ENCODE results near the gene RUNX1. TPM values are rescaled to one million over a fixed set of nuclear protein-coding genes. Genes with fewer than 3 reads are reported as not detected.

Gene RUNX1
- total and polyA plus RNA-seq, 10 of the 15 experiments (the other 5 are each of a cell fraction or from before 2014, with no cell fraction given) = 0.90 to 15.2 (median 4.1) TPM

DNA sequence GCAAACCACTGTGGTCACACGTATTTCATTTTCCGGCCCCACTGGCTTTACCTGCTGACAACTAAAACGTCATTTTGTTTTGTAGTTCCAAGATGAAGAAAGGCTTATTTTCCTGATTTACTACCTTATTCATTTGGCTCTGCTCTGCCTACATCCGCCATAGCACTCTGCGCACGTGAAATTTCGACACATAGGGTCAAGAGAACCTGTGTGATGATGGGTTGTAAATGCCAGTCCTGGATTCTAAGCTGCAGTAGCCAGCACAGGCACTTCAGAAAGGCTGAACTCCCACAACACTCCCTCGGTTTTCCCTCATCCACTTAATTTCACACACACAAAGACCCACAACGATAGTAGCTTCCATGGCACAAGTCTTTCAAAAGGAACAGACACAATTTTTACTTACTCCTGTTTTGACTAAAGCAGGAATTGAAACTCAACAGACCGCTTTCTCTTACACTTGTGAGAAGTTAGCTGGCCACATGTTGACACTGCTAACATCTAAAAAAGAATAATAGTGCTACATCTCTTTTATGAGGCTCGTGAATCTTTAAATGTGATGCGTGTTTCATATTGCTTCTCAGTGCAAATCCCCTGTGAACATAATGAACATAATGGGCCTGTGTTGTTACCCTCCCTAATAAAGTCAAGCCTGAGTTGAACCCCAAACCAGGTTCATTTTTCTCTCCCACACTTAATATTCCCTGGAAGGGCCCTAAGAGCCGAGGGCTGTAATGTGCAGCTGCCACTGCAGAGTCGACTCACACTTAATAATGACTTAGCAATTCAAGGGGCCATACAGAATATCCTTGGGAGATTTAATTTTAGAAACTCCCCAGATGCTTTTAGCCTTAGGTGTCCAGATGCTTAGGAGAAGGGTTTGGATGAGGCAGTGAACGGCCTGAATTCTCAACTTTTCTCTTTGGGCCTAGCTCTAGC lies 1.5 kb upstream of the RUNX1 start (continued):
- TF ChIP-seq, protein P1, sequence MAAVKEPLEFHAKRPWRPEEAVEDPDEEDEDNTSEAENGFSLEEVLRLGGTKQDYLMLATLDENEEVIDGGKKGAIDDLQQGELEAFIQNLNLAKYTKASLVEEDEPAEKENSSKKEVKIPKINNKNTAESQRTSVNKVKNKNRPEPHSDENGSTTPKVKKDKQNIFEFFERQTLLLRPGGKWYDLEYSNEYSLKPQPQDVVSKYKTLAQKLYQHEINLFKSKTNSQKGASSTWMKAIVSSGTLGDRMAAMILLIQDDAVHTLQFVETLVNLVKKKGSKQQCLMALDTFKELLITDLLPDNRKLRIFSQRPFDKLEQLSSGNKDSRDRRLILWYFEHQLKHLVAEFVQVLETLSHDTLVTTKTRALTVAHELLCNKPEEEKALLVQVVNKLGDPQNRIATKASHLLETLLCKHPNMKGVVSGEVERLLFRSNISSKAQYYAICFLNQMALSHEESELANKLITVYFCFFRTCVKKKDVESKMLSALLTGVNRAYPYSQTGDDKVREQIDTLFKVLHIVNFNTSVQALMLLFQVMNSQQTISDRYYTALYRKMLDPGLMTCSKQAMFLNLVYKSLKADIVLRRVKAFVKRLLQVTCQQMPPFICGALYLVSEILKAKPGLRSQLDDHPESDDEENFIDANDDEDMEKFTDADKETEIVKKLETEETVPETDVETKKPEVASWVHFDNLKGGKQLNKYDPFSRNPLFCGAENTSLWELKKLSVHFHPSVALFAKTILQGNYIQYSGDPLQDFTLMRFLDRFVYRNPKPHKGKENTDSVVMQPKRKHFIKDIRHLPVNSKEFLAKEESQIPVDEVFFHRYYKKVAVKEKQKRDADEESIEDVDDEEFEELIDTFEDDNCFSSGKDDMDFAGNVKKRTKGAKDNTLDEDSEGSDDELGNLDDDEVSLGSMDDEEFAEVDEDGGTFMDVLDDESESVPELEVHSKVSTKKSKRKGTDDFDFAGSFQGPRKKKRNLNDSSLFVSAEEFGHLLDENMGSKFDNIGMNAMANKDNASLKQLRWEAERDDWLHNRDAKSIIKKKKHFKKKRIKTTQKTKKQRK (IDR thresholded peaks at IDR 0.05; ENCODE audit: low read depth, low read length) = no peak
- no peak for TF ChIP-seq FOXM1 (IDR thresholded peaks at IDR 0.05; ENCODE audit: low read depth, low read length)
- TF ChIP-seq STAT1 (conservative IDR thresholded peaks at IDR 0.05) = no peak
- TF ChIP-seq ZBED1 (IDR thresholded peaks at IDR 0.05; ENCODE audit: borderline replicate concordance) = peak; percentile 81
- TF ChIP-seq SUPT20H (IDR thresholded peaks at IDR 0.05; ENCODE audit: borderline replicate concordance, control insufficient read depth, low read depth, low read length) = no peak
- peak; percentile 68 to 73; a peak in 3 of 4 replicates for TF ChIP-seq IKZF2 (IDR thresholded peaks at IDR 0.05)
- TF ChIP-seq RCOR1 (conservative IDR thresholded peaks at IDR 0.05; ENCODE audit: low read depth, low read length) = no peak
- TF ChIP-seq, protein P2, sequence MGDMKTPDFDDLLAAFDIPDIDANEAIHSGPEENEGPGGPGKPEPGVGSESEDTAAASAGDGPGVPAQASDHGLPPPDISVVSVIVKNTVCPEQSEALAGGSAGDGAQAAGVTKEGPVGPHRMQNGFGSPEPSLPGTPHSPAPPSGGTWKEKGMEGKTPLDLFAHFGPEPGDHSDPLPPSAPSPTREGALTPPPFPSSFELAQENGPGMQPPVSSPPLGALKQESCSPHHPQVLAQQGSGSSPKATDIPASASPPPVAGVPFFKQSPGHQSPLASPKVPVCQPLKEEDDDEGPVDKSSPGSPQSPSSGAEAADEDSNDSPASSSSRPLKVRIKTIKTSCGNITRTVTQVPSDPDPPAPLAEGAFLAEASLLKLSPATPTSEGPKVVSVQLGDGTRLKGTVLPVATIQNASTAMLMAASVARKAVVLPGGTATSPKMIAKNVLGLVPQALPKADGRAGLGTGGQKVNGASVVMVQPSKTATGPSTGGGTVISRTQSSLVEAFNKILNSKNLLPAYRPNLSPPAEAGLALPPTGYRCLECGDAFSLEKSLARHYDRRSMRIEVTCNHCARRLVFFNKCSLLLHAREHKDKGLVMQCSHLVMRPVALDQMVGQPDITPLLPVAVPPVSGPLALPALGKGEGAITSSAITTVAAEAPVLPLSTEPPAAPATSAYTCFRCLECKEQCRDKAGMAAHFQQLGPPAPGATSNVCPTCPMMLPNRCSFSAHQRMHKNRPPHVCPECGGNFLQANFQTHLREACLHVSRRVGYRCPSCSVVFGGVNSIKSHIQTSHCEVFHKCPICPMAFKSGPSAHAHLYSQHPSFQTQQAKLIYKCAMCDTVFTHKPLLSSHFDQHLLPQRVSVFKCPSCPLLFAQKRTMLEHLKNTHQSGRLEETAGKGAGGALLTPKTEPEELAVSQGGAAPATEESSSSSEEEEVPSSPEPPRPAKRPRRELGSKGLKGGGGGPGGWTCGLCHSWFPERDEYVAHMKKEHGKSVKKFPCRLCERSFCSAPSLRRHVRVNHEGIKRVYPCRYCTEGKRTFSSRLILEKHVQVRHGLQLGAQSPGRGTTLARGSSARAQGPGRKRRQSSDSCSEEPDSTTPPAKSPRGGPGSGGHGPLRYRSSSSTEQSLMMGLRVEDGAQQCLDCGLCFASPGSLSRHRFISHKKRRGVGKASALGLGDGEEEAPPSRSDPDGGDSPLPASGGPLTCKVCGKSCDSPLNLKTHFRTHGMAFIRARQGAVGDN (IDR thresholded peaks at IDR 0.05) = no peak
- no peak for TF ChIP-seq NFXL1 (IDR thresholded peaks at IDR 0.05; ENCODE audit: borderline replicate concordance)
- TF ChIP-seq WRNIP1 (IDR thresholded peaks at IDR 0.05; ENCODE audit: borderline replicate concordance, low read depth, low read length) = no peak
- no peak for TF ChIP-seq ZNF622 (IDR thresholded peaks at IDR 0.05)
- TF ChIP-seq CEBPB (IDR thresholded peaks at IDR 0.05; ENCODE audit: borderline replicate concordance in 1 of 2, low read depth in 2 of 2, low read length in 2 of 2) = no peak
- TF ChIP-seq, protein P3, sequence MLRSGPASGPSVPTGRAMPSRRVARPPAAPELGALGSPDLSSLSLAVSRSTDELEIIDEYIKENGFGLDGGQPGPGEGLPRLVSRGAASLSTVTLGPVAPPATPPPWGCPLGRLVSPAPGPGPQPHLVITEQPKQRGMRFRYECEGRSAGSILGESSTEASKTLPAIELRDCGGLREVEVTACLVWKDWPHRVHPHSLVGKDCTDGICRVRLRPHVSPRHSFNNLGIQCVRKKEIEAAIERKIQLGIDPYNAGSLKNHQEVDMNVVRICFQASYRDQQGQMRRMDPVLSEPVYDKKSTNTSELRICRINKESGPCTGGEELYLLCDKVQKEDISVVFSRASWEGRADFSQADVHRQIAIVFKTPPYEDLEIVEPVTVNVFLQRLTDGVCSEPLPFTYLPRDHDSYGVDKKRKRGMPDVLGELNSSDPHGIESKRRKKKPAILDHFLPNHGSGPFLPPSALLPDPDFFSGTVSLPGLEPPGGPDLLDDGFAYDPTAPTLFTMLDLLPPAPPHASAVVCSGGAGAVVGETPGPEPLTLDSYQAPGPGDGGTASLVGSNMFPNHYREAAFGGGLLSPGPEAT (IDR thresholded peaks at IDR 0.05; ENCODE audit: low read depth) = no peak
- TF ChIP-seq, protein P4, sequence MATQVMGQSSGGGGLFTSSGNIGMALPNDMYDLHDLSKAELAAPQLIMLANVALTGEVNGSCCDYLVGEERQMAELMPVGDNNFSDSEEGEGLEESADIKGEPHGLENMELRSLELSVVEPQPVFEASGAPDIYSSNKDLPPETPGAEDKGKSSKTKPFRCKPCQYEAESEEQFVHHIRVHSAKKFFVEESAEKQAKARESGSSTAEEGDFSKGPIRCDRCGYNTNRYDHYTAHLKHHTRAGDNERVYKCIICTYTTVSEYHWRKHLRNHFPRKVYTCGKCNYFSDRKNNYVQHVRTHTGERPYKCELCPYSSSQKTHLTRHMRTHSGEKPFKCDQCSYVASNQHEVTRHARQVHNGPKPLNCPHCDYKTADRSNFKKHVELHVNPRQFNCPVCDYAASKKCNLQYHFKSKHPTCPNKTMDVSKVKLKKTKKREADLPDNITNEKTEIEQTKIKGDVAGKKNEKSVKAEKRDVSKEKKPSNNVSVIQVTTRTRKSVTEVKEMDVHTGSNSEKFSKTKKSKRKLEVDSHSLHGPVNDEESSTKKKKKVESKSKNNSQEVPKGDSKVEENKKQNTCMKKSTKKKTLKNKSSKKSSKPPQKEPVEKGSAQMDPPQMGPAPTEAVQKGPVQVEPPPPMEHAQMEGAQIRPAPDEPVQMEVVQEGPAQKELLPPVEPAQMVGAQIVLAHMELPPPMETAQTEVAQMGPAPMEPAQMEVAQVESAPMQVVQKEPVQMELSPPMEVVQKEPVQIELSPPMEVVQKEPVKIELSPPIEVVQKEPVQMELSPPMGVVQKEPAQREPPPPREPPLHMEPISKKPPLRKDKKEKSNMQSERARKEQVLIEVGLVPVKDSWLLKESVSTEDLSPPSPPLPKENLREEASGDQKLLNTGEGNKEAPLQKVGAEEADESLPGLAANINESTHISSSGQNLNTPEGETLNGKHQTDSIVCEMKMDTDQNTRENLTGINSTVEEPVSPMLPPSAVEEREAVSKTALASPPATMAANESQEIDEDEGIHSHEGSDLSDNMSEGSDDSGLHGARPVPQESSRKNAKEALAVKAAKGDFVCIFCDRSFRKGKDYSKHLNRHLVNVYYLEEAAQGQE (IDR thresholded peaks at IDR 0.05; ENCODE audit: low read depth, low read length) = no peak
- TF ChIP-seq SREBF1 (IDR thresholded peaks at IDR 0.05; ENCODE audit: low read length) = no peak

Data from GM12878 (cell line).